Esophagus squamous epithelium (tissue), 4 donors: Measurements from ENCODE around the gene CACNA2D2.

Experiments
- POLR2A ChIP-seq, 4 donors: fragments of 450-650 bp; IDR thresholded peaks; one replicate each; pipeline ENCODE4 v1.6.1; 2017; ENCODE audit warnings: antibody characterized with exemption in 4 of 4, mild to moderate bottlenecking in 4 of 4, moderate library complexity in 3 of 4
- TF ChIP-seq, protein P1 (sequence below), 6 experiments: fragments of 450-650 bp in 4 of 6; fragments of 200-600 bp in 2 of 6; sonication (generic) in 2 of 6; IDR thresholded peaks; one replicate each; pipeline ENCODE4 v1.5.1; 2016 to 2019; ENCODE audit warnings: antibody characterized with exemption in 6 of 6, mild to moderate bottlenecking in 4 of 6, moderate library complexity in 4 of 6

DNA sequence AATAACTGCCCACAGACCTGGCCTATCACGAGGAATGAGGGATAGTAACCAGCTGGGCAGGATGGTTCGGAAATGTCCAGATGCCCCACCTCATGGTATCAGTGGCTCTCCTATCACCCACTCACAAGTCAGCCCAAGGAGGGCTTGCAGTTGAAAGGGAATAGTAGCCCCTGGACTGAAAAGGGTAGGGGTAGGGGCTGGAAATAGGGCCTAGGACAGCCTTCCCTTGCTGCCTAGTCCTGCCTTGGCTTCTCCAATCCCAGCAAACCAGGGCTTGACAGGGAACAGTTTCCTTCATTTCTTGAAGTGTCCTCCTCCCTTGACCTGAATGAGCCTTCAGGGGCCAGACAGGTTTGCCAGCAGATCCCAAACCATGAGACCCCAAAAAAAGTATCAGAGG lies 1.2 kb upstream of the CACNA2D2 start:
- TF ChIP-seq, protein P1, sequence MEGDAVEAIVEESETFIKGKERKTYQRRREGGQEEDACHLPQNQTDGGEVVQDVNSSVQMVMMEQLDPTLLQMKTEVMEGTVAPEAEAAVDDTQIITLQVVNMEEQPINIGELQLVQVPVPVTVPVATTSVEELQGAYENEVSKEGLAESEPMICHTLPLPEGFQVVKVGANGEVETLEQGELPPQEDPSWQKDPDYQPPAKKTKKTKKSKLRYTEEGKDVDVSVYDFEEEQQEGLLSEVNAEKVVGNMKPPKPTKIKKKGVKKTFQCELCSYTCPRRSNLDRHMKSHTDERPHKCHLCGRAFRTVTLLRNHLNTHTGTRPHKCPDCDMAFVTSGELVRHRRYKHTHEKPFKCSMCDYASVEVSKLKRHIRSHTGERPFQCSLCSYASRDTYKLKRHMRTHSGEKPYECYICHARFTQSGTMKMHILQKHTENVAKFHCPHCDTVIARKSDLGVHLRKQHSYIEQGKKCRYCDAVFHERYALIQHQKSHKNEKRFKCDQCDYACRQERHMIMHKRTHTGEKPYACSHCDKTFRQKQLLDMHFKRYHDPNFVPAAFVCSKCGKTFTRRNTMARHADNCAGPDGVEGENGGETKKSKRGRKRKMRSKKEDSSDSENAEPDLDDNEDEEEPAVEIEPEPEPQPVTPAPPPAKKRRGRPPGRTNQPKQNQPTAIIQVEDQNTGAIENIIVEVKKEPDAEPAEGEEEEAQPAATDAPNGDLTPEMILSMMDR (IDR thresholded peaks at IDR 0.05): no peak
- no peak for TF ChIP-seq POLR2A (IDR thresholded peaks at IDR 0.05)
